ENCODE data around the gene GALK2.
"Not testable (repeated sequence)": the region's sequence is repeated elsewhere in the genome, so short reads cannot be mapped to it uniquely, and the experiment has no call there.

GALK2 gene

GRCh38 chr15:49265117-49265516 lies 95.1 kb downstream of the GALK2 start:
- DNase-seq (ENCODE audit: low read depth, low spot score); H3K4me3 ChIP-seq (ENCODE audit: low read length): not testable (repeated sequence)

GRCh38 chr15:49265911-49266310 lies 95.9 kb downstream of the GALK2 start:
- DNase-seq (ENCODE audit: low read depth, low spot score): no peak
- no peak overlapping the region for H3K4me3 ChIP-seq (ENCODE audit: low read length)

GRCh38 chr15:49270541-49271421 lies 100.7 kb downstream of the GALK2 start:
- H3K4me3 ChIP-seq (ENCODE audit: low read length): no peak overlapping the region
- DNase-seq (ENCODE audit: low read depth, low spot score): no peak

- no peak overlapping the region for H3K4me3 ChIP-seq (ENCODE audit: low read length)
- DNase-seq (ENCODE audit: low read depth, low spot score): no peak
Observed at GRCh38 chr15:49273734-49274318, 103.8 kb downstream of the GALK2 start.

GRCh38 chr15:49278751-49279150 lies 108.7 kb downstream of the GALK2 start:
- DNase-seq (ENCODE audit: low read depth, low spot score): no peak
- H3K4me3 ChIP-seq (ENCODE audit: low read length): no peak overlapping the region

GRCh38 chr15:49279521-49280456 lies 109.7 kb downstream of the GALK2 start:
- no peak for DNase-seq (ENCODE audit: low read depth, low spot score)
- no peak overlapping the region for H3K4me3 ChIP-seq (ENCODE audit: low read length)

GRCh38 chr15:49282366-49282765 lies 112.3 kb downstream of the GALK2 start:
- DNase-seq (ENCODE audit: low read depth, low spot score): no peak
- no peak overlapping the region for H3K4me3 ChIP-seq (ENCODE audit: low read length)

GRCh38 chr15:49286649-49287404 lies 116.8 kb downstream of the GALK2 start:
- DNase-seq (ENCODE audit: low read depth, low spot score): no peak
- no peak overlapping the region for H3K4me3 ChIP-seq (ENCODE audit: low read length)

- H3K4me3 ChIP-seq (ENCODE audit: low read length): no peak overlapping the region
- DNase-seq (ENCODE audit: low read depth, low spot score): no peak
Observed at GRCh38 chr15:49287481-49287880, 117.4 kb downstream of the GALK2 start.

GRCh38 chr15:49288391-49288790 lies 118.3 kb downstream of the GALK2 start:
- H3K4me3 ChIP-seq (ENCODE audit: low read length): no peak overlapping the region
- DNase-seq (ENCODE audit: low read depth, low spot score): no peak

GRCh38 chr15:49290191-49290590 lies 120.1 kb downstream of the GALK2 start:
- H3K4me3 ChIP-seq (ENCODE audit: low read length): no peak overlapping the region
- no peak for DNase-seq (ENCODE audit: low read depth, low spot score)

GRCh38 chr15:49293941-49294340 lies 123.9 kb downstream of the GALK2 start:
- DNase-seq (ENCODE audit: low read depth, low spot score): no peak
- H3K4me3 ChIP-seq (ENCODE audit: low read length): no peak overlapping the region

- no peak overlapping the region for H3K4me3 ChIP-seq (ENCODE audit: low read length)
- DNase-seq (ENCODE audit: low read depth, low spot score): no peak
Observed at GRCh38 chr15:49296258-49296657, 126.2 kb downstream of the GALK2 start.

- DNase-seq (ENCODE audit: low read depth, low spot score): no peak
- H3K4me3 ChIP-seq (ENCODE audit: low read length): no peak overlapping the region
Observed at GRCh38 chr15:49297584-49297983, 127.5 kb downstream of the GALK2 start.

GRCh38 chr15:49300856-49301255 lies 130.8 kb downstream of the GALK2 start:
- H3K4me3 ChIP-seq (ENCODE audit: low read length): no peak overlapping the region
- DNase-seq (ENCODE audit: low read depth, low spot score): no peak

GRCh38 chr15:49301562-49301961 lies 131.5 kb downstream of the GALK2 start:
- no peak overlapping the region for H3K4me3 ChIP-seq (ENCODE audit: low read length)
- no peak for DNase-seq (ENCODE audit: low read depth, low spot score)

GRCh38 chr15:49303003-49303402 lies 133.0 kb downstream of the GALK2 start:
- H3K4me3 ChIP-seq (ENCODE audit: low read length): no peak overlapping the region
- DNase-seq (ENCODE audit: low read depth, low spot score): no peak

- no peak for DNase-seq (ENCODE audit: low read depth, low spot score)
- no peak overlapping the region for H3K4me3 ChIP-seq (ENCODE audit: low read length)
Observed at GRCh38 chr15:49306551-49306950, 136.5 kb downstream of the GALK2 start.

- no peak overlapping the region for H3K4me3 ChIP-seq (ENCODE audit: low read length)
- no peak for DNase-seq (ENCODE audit: low read depth, low spot score)
Observed at GRCh38 chr15:49308686-49309085, 138.6 kb downstream of the GALK2 start.

Data from Jurkat, Clone E6-1 (cell line).